Gastroesophageal sphincter (tissue), 3 donors: ENCODE data around the gene SV2C.

Experiments
- EP300 ChIP-seq: sonication (generic); formaldehyde crosslinking; IDR thresholded peaks from one replicate; pipeline ENCODE4 v1.6.1; 2017; ENCODE audit warnings: antibody characterized with exemption, mild to moderate bottlenecking
- POLR2A ChIP-seq, 2 donors: fragments of 450-650 bp; IDR thresholded peaks; one replicate each; pipeline ENCODE4 v1.6.1; 2017; ENCODE audit warnings: antibody characterized with exemption in 2 of 2, mild to moderate bottlenecking in 2 of 2, moderate library complexity in 1 of 2
- POLR2AphosphoS5 ChIP-seq: sonication (generic); formaldehyde crosslinking; IDR thresholded peaks from one replicate; pipeline ENCODE4 v1.6.1; 2017; ENCODE audit warnings: antibody characterized with exemption
- TF ChIP-seq, protein P1 (sequence below), 4 experiments: fragments of 200-600 bp in 2 of 4; fragments of 450-650 bp in 2 of 4; sonication (generic) in 1 of 4; IDR thresholded peaks; one replicate each; pipeline ENCODE4 v1.5.1; 2017 to 2019; ENCODE audit warnings: antibody characterized with exemption in 4 of 4, mild to moderate bottlenecking in 2 of 4, moderate library complexity in 2 of 4

DNA sequence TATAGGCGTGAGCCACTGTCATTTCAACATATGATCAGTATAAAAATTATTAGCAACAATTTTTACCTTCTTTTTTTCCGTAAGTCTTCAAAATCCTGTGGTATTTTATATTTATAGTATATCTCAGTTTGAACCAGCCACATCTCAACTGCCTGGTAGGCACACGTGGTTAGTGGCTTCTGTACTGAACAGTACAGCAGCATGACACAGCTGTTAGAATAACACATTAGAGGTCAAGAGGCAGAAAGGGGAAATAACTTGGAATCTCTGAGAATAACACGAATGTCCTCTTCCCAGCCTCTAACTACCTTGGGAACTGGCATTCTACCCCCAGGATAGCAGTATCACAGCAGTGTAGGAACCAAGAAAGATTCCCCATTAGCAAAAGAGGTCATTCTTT, 211.4 kb downstream of the SV2C start:
- TF ChIP-seq, protein P1, sequence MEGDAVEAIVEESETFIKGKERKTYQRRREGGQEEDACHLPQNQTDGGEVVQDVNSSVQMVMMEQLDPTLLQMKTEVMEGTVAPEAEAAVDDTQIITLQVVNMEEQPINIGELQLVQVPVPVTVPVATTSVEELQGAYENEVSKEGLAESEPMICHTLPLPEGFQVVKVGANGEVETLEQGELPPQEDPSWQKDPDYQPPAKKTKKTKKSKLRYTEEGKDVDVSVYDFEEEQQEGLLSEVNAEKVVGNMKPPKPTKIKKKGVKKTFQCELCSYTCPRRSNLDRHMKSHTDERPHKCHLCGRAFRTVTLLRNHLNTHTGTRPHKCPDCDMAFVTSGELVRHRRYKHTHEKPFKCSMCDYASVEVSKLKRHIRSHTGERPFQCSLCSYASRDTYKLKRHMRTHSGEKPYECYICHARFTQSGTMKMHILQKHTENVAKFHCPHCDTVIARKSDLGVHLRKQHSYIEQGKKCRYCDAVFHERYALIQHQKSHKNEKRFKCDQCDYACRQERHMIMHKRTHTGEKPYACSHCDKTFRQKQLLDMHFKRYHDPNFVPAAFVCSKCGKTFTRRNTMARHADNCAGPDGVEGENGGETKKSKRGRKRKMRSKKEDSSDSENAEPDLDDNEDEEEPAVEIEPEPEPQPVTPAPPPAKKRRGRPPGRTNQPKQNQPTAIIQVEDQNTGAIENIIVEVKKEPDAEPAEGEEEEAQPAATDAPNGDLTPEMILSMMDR (IDR thresholded peaks at IDR 0.05): no peak
- TF ChIP-seq POLR2A (IDR thresholded peaks at IDR 0.05) (no peak), POLR2AphosphoS5 (no peak), EP300 (no peak)
